CD4-positive, alpha-beta T cell treated with Interleukin-1 beta for 1 hour (primary cell): ENCODE results near the gene MITF.

ENCODE experiments used
- DNase-seq, 2 donors: peaks; one replicate each; pipeline ENCODE4 v3.0.0-alpha.2; 2020 to 2022

MITF gene

GRCh38 chr3:69739204-69740102, at the start of gene MITF:
TSS of gene MITF (plus strand) at chr3:69739464. CDS start at chr3:69739598, 134 bp downstream.
- peak; percentile 17 to 68 for DNase-seq

GRCh38 chr3:69691860-69692259, 47.4 kb upstream of the MITF start:
- no peak for DNase-seq

- no peak for DNase-seq
These were observed 46.5 kb upstream of the MITF start for GRCh38 chr3:69692761-69693160.

GRCh38 chr3:69695443-69695842, 43.8 kb upstream of the MITF start:
- DNase-seq = no peak

GRCh38 chr3:69695933-69696332, 43.3 kb upstream of the MITF start:
- DNase-seq = no peak

GRCh38 chr3:69696367-69696766, 42.9 kb upstream of the MITF start:
- no peak for DNase-seq

GRCh38 chr3:69697381-69697780, 41.9 kb upstream of the MITF start:
- DNase-seq = no peak

- no peak for DNase-seq
These were observed 40.5 kb upstream of the MITF start for GRCh38 chr3:69698728-69699127.

- DNase-seq = no peak
These were observed 40.1 kb upstream of the MITF start for GRCh38 chr3:69699183-69699582.

- no peak for DNase-seq
These were observed 38.3 kb upstream of the MITF start for GRCh38 chr3:69700949-69701348.

- no peak for DNase-seq
These were observed 28.9 kb upstream of the MITF start for GRCh38 chr3:69710153-69710977.

- no peak for DNase-seq
These were observed 27.0 kb upstream of the MITF start for GRCh38 chr3:69712269-69712668.

- no peak for DNase-seq
These were observed 26.3 kb upstream of the MITF start for GRCh38 chr3:69712933-69713332.

GRCh38 chr3:69715204-69715603, 24.1 kb upstream of the MITF start:
- no peak for DNase-seq

- no peak for DNase-seq
These were observed 23.1 kb upstream of the MITF start for GRCh38 chr3:69716119-69716518.

- no peak for DNase-seq
These were observed 20.2 kb upstream of the MITF start for GRCh38 chr3:69718866-69719586.

GRCh38 chr3:69719587-69720122, 19.6 kb upstream of the MITF start:
- no peak for DNase-seq

GRCh38 chr3:69720824-69721223, 18.4 kb upstream of the MITF start:
- no peak for DNase-seq

GRCh38 chr3:69723389-69723788, 15.9 kb upstream of the MITF start:
- no peak for DNase-seq

GRCh38 chr3:69724722-69725435, 14.4 kb upstream of the MITF start:
- DNase-seq = no peak

GRCh38 chr3:69725994-69726571, 13.2 kb upstream of the MITF start:
- no peak for DNase-seq
